ENCODE results near the gene TOB1.

Gene TOB1

GRCh38 chr17:50866261-50866949 is at the start of gene TOB1:
TOB1 (minus strand) TSS chr17:50866354; CDS start chr17:50864017, 2,337 bp downstream.
- peak; percentile 95 for DNase-seq

GRCh38 chr17:50914505-50915063 is 48.4 kb upstream of the TOB1 start:
- DNase-seq: no peak

- no peak for DNase-seq
Measured at GRCh38 chr17:50913120-50913519, 47.0 kb upstream of the TOB1 start.

- no peak for DNase-seq
Measured at GRCh38 chr17:50911890-50912289, 45.7 kb upstream of the TOB1 start.

GRCh38 chr17:50911450-50911849 is 45.3 kb upstream of the TOB1 start:
- DNase-seq: no peak

GRCh38 chr17:50909765-50910605 is 43.8 kb upstream of the TOB1 start:
- peak; percentile 76 for DNase-seq

- peak; percentile 16 for DNase-seq
Measured at GRCh38 chr17:50908860-50909764, 43.0 kb upstream of the TOB1 start.

- no peak for DNase-seq
Measured at GRCh38 chr17:50908140-50908859, 42.1 kb upstream of the TOB1 start.

- DNase-seq: no peak
Measured at GRCh38 chr17:50906443-50906842, 40.3 kb upstream of the TOB1 start.

- DNase-seq: no peak
Measured at GRCh38 chr17:50905460-50905803, 39.3 kb upstream of the TOB1 start.

GRCh38 chr17:50904518-50905459 is 38.6 kb upstream of the TOB1 start:
- DNase-seq: no peak

- DNase-seq: peak; percentile 61
Measured at GRCh38 chr17:50903604-50904517, 37.7 kb upstream of the TOB1 start.

- no peak for DNase-seq
Measured at GRCh38 chr17:50902372-50903353, 36.5 kb upstream of the TOB1 start.

- DNase-seq: no peak
Measured at GRCh38 chr17:50900383-50900892, 34.3 kb upstream of the TOB1 start.

GRCh38 chr17:50899559-50900319 is 33.6 kb upstream of the TOB1 start:
- no peak for DNase-seq

- DNase-seq: no peak
Measured at GRCh38 chr17:50899005-50899460, 32.9 kb upstream of the TOB1 start.

- no peak for DNase-seq
Measured at GRCh38 chr17:50898369-50899004, 32.3 kb upstream of the TOB1 start.
